ENCODE data around the gene JARID2. TPM values are rescaled to one million over a fixed set of nuclear protein-coding genes. Genes with fewer than 3 reads are reported as not detected.

JARID2 gene
- total and polyA plus RNA-seq, 2 of the 13 experiments (the other 11 are each of a cell fraction or from before 2014, with no cell fraction given): 7.5 to 10.3 TPM

- Histone ChIP-seq H3K79me2 (ENCODE audit: insufficient read depth, low read length) (no peaks in the 10 kb centered on the region), H3K9me3 (ENCODE audit: low read length) (no peaks in the 10 kb centered on the region), H3K27me3 (ENCODE audit: control insufficient read depth in 1 of 2, insufficient read depth in 2 of 2, low read length in 2 of 2) (no peaks in the 10 kb centered on the region), H4K20me1 (ENCODE audit: insufficient read depth, low read length) (no peaks in the 10 kb centered on the region), H3K9ac (ENCODE audit: insufficient read depth, low read depth, low read length) (no peak overlapping the region), H3K27ac (ENCODE audit: extremely low read length, insufficient read depth, low read length) (no peak overlapping the region), H3K4me1 (ENCODE audit: insufficient read depth, low read length) (no peaks in the 10 kb centered on the region), H3K4me3 (replicated peaks in 1 of 3; ENCODE audit: insufficient read depth in 1 of 3, low read depth in 2 of 3, low read length in 3 of 3) (no peak overlapping the region), H2AFZ (ENCODE audit: low read length) (no peak overlapping the region), H3K36me3 (replicated peaks in 1 of 2; ENCODE audit: control insufficient read depth in 1 of 2, insufficient read depth in 2 of 2, low read length in 2 of 2) (no peaks in the 10 kb centered on the region; a peak in 2 of 5 replicates), H3K4me2 (ENCODE audit: low read depth, low read length) (no peak overlapping the region)
- no TSS peak for BruUV-seq (replicated peaks)
- intact Hi-C loops (cut with micrococcal nuclease; ENCODE audit: unreplicated experiment) (no loop called here), in situ Hi-C loops (cut with HindIII; ENCODE audit: extremely low pct_ligation_motif_present, low pct_unique_long_range_greater_than_20kb) (no loop called here)
- WGBS (ENCODE audit: low lambda C conversion rate): 94% methylated on average over 4 of the region's 4 CpGs
- no peak for TF ChIP-seq ZNF501 (CRISPR knock-in tag; IDR thresholded peaks at IDR 0.05)
- no peak for TF ChIP-seq EZH2 (conservative IDR thresholded peaks at IDR 0.05; ENCODE audit: low read depth, low read length)
- TF ChIP-seq RFX3 (CRISPR knock-in tag; IDR thresholded peaks at IDR 0.05): no peak
- no peak for TF ChIP-seq ZNF224 (CRISPR knock-in tag; IDR thresholded peaks at IDR 0.05)
- no peak for TF ChIP-seq BCL3 (CRISPR knock-in tag; IDR thresholded peaks at IDR 0.05)
- TF ChIP-seq CHD4 (IDR thresholded peaks at IDR 0.05; ENCODE audit: borderline replicate concordance, low read length): no peak
- TF ChIP-seq TCF7 (IDR thresholded peaks at IDR 0.05; ENCODE audit: low read depth): no peak
- TF ChIP-seq CTCF (CRISPR knock-in tag; IDR thresholded peaks at IDR 0.05): no peak
- no peak for TF ChIP-seq ARID2 (CRISPR knock-in tag; IDR thresholded peaks at IDR 0.05; ENCODE audit: borderline replicate concordance)
- no peak for TF ChIP-seq TIGD3 (CRISPR knock-in tag; IDR thresholded peaks at IDR 0.05; ENCODE audit: borderline replicate concordance)
- TF ChIP-seq ZSCAN22 (CRISPR knock-in tag; IDR thresholded peaks at IDR 0.05): no peak
- TF ChIP-seq GATAD2A (CRISPR knock-in tag; IDR thresholded peaks at IDR 0.05): no peak
- TF ChIP-seq ZNF17 (CRISPR knock-in tag; IDR thresholded peaks at IDR 0.05): no peak
- TF ChIP-seq ZFY (CRISPR knock-in tag; IDR thresholded peaks at IDR 0.05): no peak
- TF ChIP-seq CHD2 (IDR thresholded peaks at IDR 0.05; ENCODE audit: low read depth, low read length): no peak
- no peak for TF ChIP-seq ATRX (CRISPR knock-in tag; IDR thresholded peaks at IDR 0.05; ENCODE audit: borderline replicate concordance)
- TF ChIP-seq ZFP62 (CRISPR knock-in tag; IDR thresholded peaks at IDR 0.05): no peak
- FAIRE-seq: no peak
- POLR2A ChIA-PET: no interaction called here
- CTCF ChIA-PET (ENCODE audit: low intra/inter-chr PET ratio, low total read pairs): no interaction called here
- no peak for ATAC-seq
- DNase-seq (ENCODE audit: low spot score): no peak
These were observed 216.4 kb downstream of the JARID2 start for GRCh38 chr6:15462256-15462655.

All from HepG2 (cell line).